GM10248 (cell line): Measurements from ENCODE around the gene AATF.

Experiments
- CTCF ChIA-PET: fragments of 300-600 bp; sonication (Branson Sonifier 250); formaldehyde crosslinking; extraction: SDS; loops from one replicate; lab custom pipeline; 2021; ENCODE audit warnings: antibody characterized with exemption; lab: Yijun Ruan, JAX
- POLR2A ChIA-PET: fragments of 350-650 bp; sonication (Branson Sonifier 250); formaldehyde crosslinking; extraction: SDS; loops from one replicate; lab custom pipeline; 2020; ENCODE audit warnings: antibody characterized with exemption; lab: Yijun Ruan, JAX
- DNase-seq: peaks from one replicate; pipeline ENCODE4 v3.0.0; 2012; ENCODE audit errors: extremely low spot score
- CTCF ChIP-seq: IDR thresholded peaks from 2 replicates; pipeline ENCODE4 v1.5.1; 2012; ENCODE audit warnings: mild to moderate bottlenecking, low read depth; ENCODE audit errors: extremely low read depth, missing control alignments, control extremely low read depth

AATF gene

GRCh38 chr17:37101306-37101705 lies 152.6 kb downstream of the AATF start:
- POLR2A ChIA-PET = interaction anchor here (0.7 kb wide), 1 partner anchor 46 kb away, joined by 4 read pairs; no protein-coding TSS in a partner anchor
- no peak for TF ChIP-seq CTCF
- DNase-seq = no peak
- CTCF ChIA-PET = no interaction called here

- ChIA-PET CTCF (interaction anchor here (1.4 kb wide), 2 partner anchors 13 to 500 kb away, joined by 3 read pairs; no protein-coding TSS in a partner anchor), POLR2A (no interaction called here)
- no peak for DNase-seq
- no peak for TF ChIP-seq CTCF
Observed at GRCh38 chr17:37103231-37103630, 154.5 kb downstream of the AATF start.

- POLR2A ChIA-PET = no interaction called here
Observed at GRCh38 chr17:37106049-37106448, 157.3 kb downstream of the AATF start.

More at GRCh38 chr17:37106049-37106448, 157.3 kb downstream of the AATF start:
- no peak for TF ChIP-seq CTCF
- CTCF ChIA-PET = interaction anchor here (1.7 to 1.9 kb wide), 2 partner anchors 12 to 17 kb away, joined by 3 to 5 read pairs; no protein-coding TSS in a partner anchor
- DNase-seq = no peak
